ENCODE measurements around the gene PDYN. TPM values are rescaled to one million over a fixed set of nuclear protein-coding genes. Genes with fewer than 3 reads are reported as not detected.

PDYN gene
- total RNA-seq, 1 experiment from 2014 or later: not detected

- Histone ChIP-seq H3K27me3 (replicated peaks; ENCODE audit: insufficient read depth, low read depth, low read length, poor library complexity) (no peaks in the 10 kb centered on the region), H3K4me3 (ENCODE audit: low read depth, low read length, poor library complexity, severe bottlenecking) (no peak overlapping the region), H3K9me3 (ENCODE audit: low read depth, low read length, poor library complexity, severe bottlenecking) (no peaks in the 10 kb centered on the region), H3K27ac (ENCODE audit: low read depth, low read length, poor library complexity, severe bottlenecking) (no peak overlapping the region), H3K36me3 (ENCODE audit: insufficient read depth, low read length, poor library complexity, severe bottlenecking) (peaks cover 37% of the 10 kb centered on the region), H3K4me1 (ENCODE audit: insufficient read depth, low read length, poor library complexity, severe bottlenecking) (peaks cover 8% of the 10 kb centered on the region)
- no peak for TF ChIP-seq EZH2 (IDR thresholded peaks at IDR 0.05; ENCODE audit: borderline replicate concordance, low read depth, low read length, poor library complexity, severe bottlenecking)
- no peak for TF ChIP-seq CTCF (conservative IDR thresholded peaks at IDR 0.05; ENCODE audit: low read depth, low read length)
- intact Hi-C loops (cut with micrococcal nuclease; ENCODE audit: unreplicated experiment): no loop called here
- CTCF ChIA-PET: no interaction called here
- DNase-seq (ENCODE audit: low spot score): no peak
- POLR2A ChIA-PET (ENCODE audit: low non-redundant PET): no interaction called here
- BruUV-seq (replicated peaks): no TSS peak
Measured at GRCh38 chr20:1928782-1929181, 65.1 kb downstream of the PDYN start.

Other genes with a start within 250 kb of the PDYN start
- gene SIRPA, start 98.7 kb downstream of the PDYN start, total RNA-seq (2021): 81.0 and 81.2 TPM in 2 replicates
- 38.2 and 38.8 TPM in 2 replicates for gene STK35, start 107.8 kb upstream of the PDYN start, total RNA-seq (2021)